Activated CD4-positive, alpha-beta memory T cell treated with anti-CD3 and anti-CD28 coated beads for 36 hours (primary cell): ENCODE measurements around the gene COG7. TPM values are rescaled to one million over a fixed set of nuclear protein-coding genes. Genes with fewer than 3 reads are reported as not detected.
"Not testable (repeated sequence)": the region's sequence is repeated elsewhere in the genome, so short reads cannot be mapped to it uniquely, and the experiment has no call there.

Experiments used
- CTCF ChIA-PET: fragments of 350-600 bp; sonication (Branson Sonifier 250); formaldehyde crosslinking; loops from one replicate; lab custom pipeline; 2021; ENCODE audit warnings: antibody characterized with exemption, inconsistent platforms; lab: Charles Lee
- POLR2A ChIA-PET: fragments of 350-600 bp; sonication (Branson Sonifier 250); formaldehyde crosslinking; loops from one replicate; lab custom pipeline; 2021; ENCODE audit warnings: antibody characterized with exemption; lab: Charles Lee
- DNase-seq: peaks from one replicate; pipeline ENCODE4 v3.0.0-alpha.2; 2020
- H3K27ac Mint-ChIP-seq: one replicate; pipeline ENCODE4 v1.8.0; 2021; ENCODE audit warnings: mixed read lengths
- H3K27me3 Mint-ChIP-seq: one replicate; pipeline ENCODE4 v1.8.0; 2021; ENCODE audit warnings: mixed read lengths
- H3K36me3 Mint-ChIP-seq: one replicate; pipeline ENCODE4 v1.8.0; 2021; ENCODE audit warnings: mixed read lengths
- H3K4me1 Mint-ChIP-seq: one replicate; pipeline ENCODE4 v1.8.0; 2021; ENCODE audit warnings: low read depth, mixed read lengths
- H3K4me3 Mint-ChIP-seq: one replicate; pipeline ENCODE4 v1.8.0; 2021; ENCODE audit warnings: mild to moderate bottlenecking, mixed read lengths
- H3K9me3 Mint-ChIP-seq: one replicate; pipeline ENCODE4 v1.8.0; 2021; ENCODE audit warnings: mixed read lengths
- intact Hi-C: fragments of 100-400 bp; cut with micrococcal nuclease; formaldehyde crosslinking; loops from one replicate; pipeline ENCODE4 v1.15.1; 2023
- total RNA-seq, 2 experiments: library from RNA; stranded (reverse); gene quantifications; one replicate each; pipeline ENCODE4 v1.2.3, GENCODE V29; 2021

The COG7 gene
- total RNA-seq, 2 experiments from 2014 or later: 17.0 to 18.1 TPM

GRCh38 chr16:23466162-23466885 lies 13.3 kb upstream of the COG7 start:
- Mint-ChIP-seq H3K27ac (no peak overlapping the region), H3K27me3 (no peaks in the 10 kb centered on the region), H3K4me3 (no peak overlapping the region), H3K4me1 (no peaks in the 10 kb centered on the region), H3K9me3 (no peaks in the 10 kb centered on the region), H3K36me3 (peaks cover 20% of the 10 kb centered on the region)
- ChIA-PET CTCF (no interaction called here), POLR2A (no interaction called here)
- intact Hi-C loops: no loop called here
- no peak for DNase-seq

GRCh38 chr16:23465179-23465578 lies 12.2 kb upstream of the COG7 start:
- DNase-seq: no peak
- CTCF ChIA-PET: no interaction called here
- Mint-ChIP-seq H3K9me3 (no peaks in the 10 kb centered on the region), H3K27me3 (no peaks in the 10 kb centered on the region), H3K4me3 (no peak overlapping the region), H3K27ac (no peak overlapping the region), H3K36me3 (peaks cover 17% of the 10 kb centered on the region), H3K4me1 (no peaks in the 10 kb centered on the region)
- POLR2A ChIA-PET: interaction anchor here (0.6 kb wide), 1 partner anchor 28 kb away, joined by 3 read pairs; no protein-coding TSS in a partner anchor
- intact Hi-C loops: no loop called here

- intact Hi-C loops: no loop called here
- DNase-seq: no peak
- CTCF ChIA-PET: interaction anchor here (0.7 kb wide), 1 partner anchor 69 kb away, joined by 4 read pairs; no protein-coding TSS in a partner anchor
- H3K27me3 Mint-ChIP-seq: no peaks in the 10 kb centered on the region
- H3K36me3 Mint-ChIP-seq: peaks cover 12% of the 10 kb centered on the region
- no peak overlapping the region for H3K4me3 Mint-ChIP-seq
- H3K27ac Mint-ChIP-seq: no peak overlapping the region
- POLR2A ChIA-PET: interaction anchor here (0.6 kb wide), 1 partner anchor 1481 kb away, joined by 3 read pairs; no protein-coding TSS in a partner anchor
- no peaks in the 10 kb centered on the region for H3K4me1 Mint-ChIP-seq
- no peaks in the 10 kb centered on the region for H3K9me3 Mint-ChIP-seq
Observed at GRCh38 chr16:23464196-23464595, 11.2 kb upstream of the COG7 start.

GRCh38 chr16:23462994-23463393 lies 10.0 kb upstream of the COG7 start:
- H3K27me3 Mint-ChIP-seq, H3K4me1 Mint-ChIP-seq, POLR2A ChIA-PET, H3K4me3 Mint-ChIP-seq, H3K36me3 Mint-ChIP-seq, H3K27ac Mint-ChIP-seq, H3K9me3 Mint-ChIP-seq, intact Hi-C loops, DNase-seq: not testable (repeated sequence)
- CTCF ChIA-PET: interaction anchor here (1.0 kb wide), 1 partner anchor 11 kb away, joined by 3 read pairs; no protein-coding TSS in a partner anchor

- Mint-ChIP-seq H3K4me1 (peaks cover 23% of the 10 kb centered on the region), H3K9me3 (no peaks in the 10 kb centered on the region), H3K4me3 (peak overlapping the region; percentile 91), H3K27ac (no peak overlapping the region), H3K36me3 (peaks cover 2% of the 10 kb centered on the region), H3K27me3 (no peaks in the 10 kb centered on the region)
- ChIA-PET CTCF (interaction anchor here (1.0 to 3.2 kb wide), 3 partner anchors 15 to 51 kb away, joined by 4 to 32 read pairs (median 4); no protein-coding TSS in a partner anchor), POLR2A (interaction anchor here (1.0 to 1.4 kb wide), 2 partner anchors 51 to 104 kb away, joined by 4 to 5 read pairs; partner anchors contain the start of gene UBFD1)
- intact Hi-C loops: loop anchor here (1.0 to 2.0 kb wide), 3 partner anchors 51 to 143 kb away; partner anchors contain the start of genes EARS2, NDUFAB1 and UBFD1
- DNase-seq: no peak
Observed at GRCh38 chr16:23453338-23454052, 506 bp upstream of the COG7 start.

GRCh38 chr16:23452221-23452571 lies 793 bp downstream of the COG7 start:
- POLR2A ChIA-PET: interaction anchor here (1.0 to 1.4 kb wide), 2 partner anchors 52 to 55 kb away, joined by 3 to 5 read pairs; no protein-coding TSS in a partner anchor
- Mint-ChIP-seq H3K27ac (peak overlapping the region; percentile 52), H3K4me1 (peaks cover 25% of the 10 kb centered on the region), H3K36me3 (peaks cover 2% of the 10 kb centered on the region), H3K9me3 (no peaks in the 10 kb centered on the region), H3K4me3 (peak overlapping the region; percentile 91), H3K27me3 (no peaks in the 10 kb centered on the region)
- DNase-seq: no peak
- intact Hi-C loops: loop anchor here (2.0 kb wide), 2 partner anchors 53 to 145 kb away; partner anchors contain the start of gene NDUFAB1
- CTCF ChIA-PET: interaction anchor here (0.8 to 3.2 kb wide), 4 partner anchors 9 to 105 kb away, joined by 3 to 32 read pairs (median 4); partner anchors contain the start of genes EARS2 and UBFD1

GRCh38 chr16:23448392-23448791 lies 4.6 kb downstream of the COG7 start:
- intact Hi-C loops: no loop called here
- POLR2A ChIA-PET: no interaction called here
- H3K4me3 Mint-ChIP-seq: no peak overlapping the region
- H3K27me3 Mint-ChIP-seq: no peaks in the 10 kb centered on the region
- no peak overlapping the region for H3K27ac Mint-ChIP-seq
- H3K9me3 Mint-ChIP-seq: no peaks in the 10 kb centered on the region
- no peak for DNase-seq
- peaks cover 25% of the 10 kb centered on the region for H3K4me1 Mint-ChIP-seq
- peaks cover 5% of the 10 kb centered on the region for H3K36me3 Mint-ChIP-seq
- CTCF ChIA-PET: interaction anchor here (1.9 to 3.3 kb wide), 2 partner anchors 11 to 14 kb away, joined by 5 to 18 read pairs; no protein-coding TSS in a partner anchor

- H3K4me3 Mint-ChIP-seq, H3K27me3 Mint-ChIP-seq, H3K9me3 Mint-ChIP-seq, H3K27ac Mint-ChIP-seq, intact Hi-C loops, DNase-seq, H3K4me1 Mint-ChIP-seq: not testable (repeated sequence)
- ChIA-PET CTCF (interaction anchor here (0.6 to 6.0 kb wide), 4 partner anchors 11 to 272 kb away, joined by 3 to 96 read pairs (median 4); partner anchors contain the start of gene SCNN1G), POLR2A (interaction anchor here (0.6 kb wide), 1 partner anchor 27 kb away, joined by 3 read pairs; no protein-coding TSS in a partner anchor)
- peaks cover 20% of the 10 kb centered on the region for H3K36me3 Mint-ChIP-seq
Observed at GRCh38 chr16:23437542-23437941, 15.4 kb downstream of the COG7 start.

- intact Hi-C loops: no loop called here
- CTCF ChIA-PET: interaction anchor here (1.1 to 6.0 kb wide), 7 partner anchors 11 to 255 kb away, joined by 3 to 96 read pairs (median 6); partner anchors contain the start of gene SCNN1G
- peaks cover 22% of the 10 kb centered on the region for H3K36me3 Mint-ChIP-seq
Observed at GRCh38 chr16:23436951-23437350, 16.0 kb downstream of the COG7 start.

GRCh38 chr16:23435500-23435899 lies 17.5 kb downstream of the COG7 start:
- no peak overlapping the region for H3K4me3 Mint-ChIP-seq
- no peaks in the 10 kb centered on the region for H3K27me3 Mint-ChIP-seq
- H3K9me3 Mint-ChIP-seq: no peaks in the 10 kb centered on the region
- intact Hi-C loops: loop anchor here (1.0 kb wide), 1 partner anchor 253 kb away; the partner anchor contains the start of gene SCNN1G
- H3K27ac Mint-ChIP-seq: no peak overlapping the region
- peak; percentile 78 for DNase-seq
- CTCF ChIA-PET: interaction anchor here (0.6 to 6.0 kb wide), 45 partner anchors 8 to 375 kb away, joined by 3 to 96 read pairs (median 4); partner anchors contain the start of genes COG7 and SCNN1G
- POLR2A ChIA-PET: no interaction called here
- H3K36me3 Mint-ChIP-seq: peaks cover 20% of the 10 kb centered on the region
- H3K4me1 Mint-ChIP-seq: no peaks in the 10 kb centered on the region

More at GRCh38 chr16:23436951-23437350, 16.0 kb downstream of the COG7 start:
- POLR2A ChIA-PET: no interaction called here
- Mint-ChIP-seq H3K27me3 (no peaks in the 10 kb centered on the region), H3K9me3 (no peaks in the 10 kb centered on the region), H3K27ac (no peak overlapping the region), H3K4me3 (no peak overlapping the region), H3K4me1 (no peaks in the 10 kb centered on the region)
- no peak for DNase-seq

- no peaks in the 10 kb centered on the region for H3K4me1 Mint-ChIP-seq
- ChIA-PET CTCF (interaction anchor here (0.6 to 6.0 kb wide), 29 partner anchors 9 to 1827 kb away, joined by 3 to 96 read pairs (median 4); partner anchors contain the start of genes COG7 and SCNN1G), POLR2A (interaction anchor here (0.8 kb wide), 1 partner anchor 176 kb away, joined by 3 read pairs; no protein-coding TSS in a partner anchor)
- no peaks in the 10 kb centered on the region for H3K27me3 Mint-ChIP-seq
- DNase-seq: no peak
- H3K27ac Mint-ChIP-seq: no peak overlapping the region
- H3K36me3 Mint-ChIP-seq: peaks cover 24% of the 10 kb centered on the region
- intact Hi-C loops: no loop called here
- H3K9me3 Mint-ChIP-seq: no peaks in the 10 kb centered on the region
- H3K4me3 Mint-ChIP-seq: no peak overlapping the region
Observed at GRCh38 chr16:23434380-23434779, 18.6 kb downstream of the COG7 start.
